ENCODE measurements around the gene CDK15.
"Not testable (repeated sequence)": the region's sequence is repeated elsewhere in the genome, so short reads cannot be mapped to it uniquely, and the experiment has no call there.

CDK15 gene

GRCh38 chr2:201806442-201807170 lies at the start of gene CDK15:
Gene CDK15, plus strand, starts transcription at chr2:201806537. Its CDS starts 128 bp downstream, at chr2:201806665.
- no peak for DNase-seq

- DNase-seq, result no peak
These were observed 48.1 kb upstream of the CDK15 start for GRCh38 chr2:201758234-201758633.

GRCh38 chr2:201758873-201759272 lies 47.5 kb upstream of the CDK15 start:
- no peak for DNase-seq

- DNase-seq, result no peak
These were observed 46.8 kb upstream of the CDK15 start for GRCh38 chr2:201759567-201759966.

- no peak for DNase-seq
These were observed 45.2 kb upstream of the CDK15 start for GRCh38 chr2:201761101-201761500.

GRCh38 chr2:201764469-201764868 lies 41.9 kb upstream of the CDK15 start:
- DNase-seq, result not testable (repeated sequence)

GRCh38 chr2:201765799-201766198 lies 40.5 kb upstream of the CDK15 start:
- DNase-seq, result no peak

GRCh38 chr2:201768918-201769317 lies 37.4 kb upstream of the CDK15 start:
- DNase-seq, result no peak

GRCh38 chr2:201769666-201770373 lies 36.5 kb upstream of the CDK15 start:
- no peak for DNase-seq

- DNase-seq, result no peak
These were observed 32.3 kb upstream of the CDK15 start for GRCh38 chr2:201773990-201774389.

- no peak for DNase-seq
These were observed 31.8 kb upstream of the CDK15 start for GRCh38 chr2:201774546-201774945.

- DNase-seq, result no peak
These were observed 31.0 kb upstream of the CDK15 start for GRCh38 chr2:201775326-201775725.

GRCh38 chr2:201777043-201777442 lies 29.3 kb upstream of the CDK15 start:
- no peak for DNase-seq

- no peak for DNase-seq
These were observed 28.5 kb upstream of the CDK15 start for GRCh38 chr2:201777869-201778268.

GRCh38 chr2:201779901-201780673 lies 26.2 kb upstream of the CDK15 start:
- DNase-seq, result no peak

GRCh38 chr2:201780674-201781493 lies 25.5 kb upstream of the CDK15 start, which contains the start of gene ALS2:
Gene ALS2, minus strand, starts transcription at chr2:201780933. Its CDS starts 12,048 bp downstream, at chr2:201768885.
- peak; percentile 99 for DNase-seq

GRCh38 chr2:201781557-201782051 lies 24.7 kb upstream of the CDK15 start:
- DNase-seq, result no peak

- DNase-seq, result no peak
These were observed 21.8 kb upstream of the CDK15 start for GRCh38 chr2:201784563-201784962.

- DNase-seq, result no peak
These were observed 21.2 kb upstream of the CDK15 start for GRCh38 chr2:201785135-201785534.

GRCh38 chr2:201786471-201786870 lies 19.9 kb upstream of the CDK15 start:
- no peak for DNase-seq

- DNase-seq, result no peak
These were observed 18.0 kb upstream of the CDK15 start for GRCh38 chr2:201788371-201788770.

- no peak for DNase-seq
These were observed 16.9 kb upstream of the CDK15 start for GRCh38 chr2:201789395-201789794.

All from activated CD8-positive, alpha-beta memory T cell treated with anti-CD3 and anti-CD28 coated beads for 24 hours (primary cell).